Measurements from ENCODE around the gene CCL23. TPM values are rescaled to one million over a fixed set of nuclear protein-coding genes. Genes with fewer than 3 reads are reported as not detected.

Gene CCL23
- polyA plus RNA-seq, 3 donors, result 0.31 to 0.89 TPM; not detected in 1

DNA sequence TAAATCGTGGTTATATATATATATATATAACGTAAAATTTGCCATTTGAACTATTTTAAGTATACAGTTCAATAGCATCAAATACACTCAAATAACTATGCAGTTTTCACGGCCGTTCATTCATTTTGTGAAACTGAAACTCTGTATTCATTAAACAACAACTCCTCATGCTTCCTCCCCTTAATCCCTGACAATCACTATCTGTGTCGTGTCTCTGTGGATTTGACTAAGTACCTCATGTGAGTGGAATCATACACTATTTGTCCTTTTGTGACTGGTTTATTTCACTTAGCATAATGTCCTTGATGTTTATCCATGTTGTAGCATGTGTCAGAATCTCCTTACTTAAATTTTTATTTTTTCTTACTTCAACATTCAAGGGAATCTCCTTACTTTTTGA is 2.8 kb downstream of the CCL23 start:
- Mint-ChIP-seq H3K4me3 (no peak overlapping the region), H3K36me3 (peaks cover 8 to 20% of the 10 kb centered on the region in 2 donors), H3K27ac (peak overlapping the region in 1 of 7 donors; percentile 50), H3K27me3 (ENCODE audit: low read depth in 3 of 3) (no peaks in the 10 kb centered on the region), H3K4me1 (peaks cover 28% of the 10 kb centered on the region), H3K9me3 (peaks cover 7 to 27% (median 13%) of the 10 kb centered on the region in 7 donors)
- no peaks in the 10 kb centered on the region for H3K27me3 ChIP-seq (ENCODE audit: control insufficient read depth in 2 of 2, insufficient read depth in 2 of 2, low read length in 2 of 2)
- no peaks in the 10 kb centered on the region for H4K20me1 ChIP-seq (ENCODE audit: insufficient read depth, low read length)
- H3K4me3 ChIP-seq (replicated peaks in 1 of 3; ENCODE audit: low read depth in 2 of 3, low read length in 3 of 3), result no peak overlapping the region
- no peak overlapping the region for H3K4me2 ChIP-seq (replicated peaks; ENCODE audit: extremely low read depth, low read length, poor library complexity, severe bottlenecking)
- H3K9ac ChIP-seq (ENCODE audit: insufficient read depth, low read length, poor library complexity, severe bottlenecking), result no peak overlapping the region
- H3K79me2 ChIP-seq (ENCODE audit: insufficient read depth, low read length), result no peaks in the 10 kb centered on the region
- no peak for TF ChIP-seq CTCF (IDR thresholded peaks at IDR 0.05)
- peaks cover 20 to 23% of the 10 kb centered on the region in 2 donors for H3K4me1 ChIP-seq (ENCODE audit: control insufficient read depth in 1 of 2, insufficient read depth in 2 of 2, low read length in 2 of 2)
- no peak for DNase-seq
- H3K36me3 ChIP-seq (replicated peaks in 1 of 2; ENCODE audit: control insufficient read depth in 1 of 2, insufficient read depth in 2 of 2, low read length in 2 of 2), result no peaks in the 10 kb centered on the region
- intact Hi-C loops (cut with micrococcal nuclease), result loop anchor here in 1 of 2 donors (10.0 kb wide), 1 partner anchor 60 kb away; no protein-coding TSS in a partner anchor
- H3K27ac ChIP-seq (ENCODE audit: low read depth in 1 of 2, low read length in 2 of 2), result no peak overlapping the region
- peaks cover 0 to 14% of the 10 kb centered on the region in 2 donors for H3K9me3 ChIP-seq (replicated peaks in 1 of 2; ENCODE audit: control insufficient read depth in 1 of 2, insufficient read depth in 1 of 2, low read length in 2 of 2)
- H2AFZ ChIP-seq (ENCODE audit: insufficient read depth, low read depth, low read length, poor library complexity, severe bottlenecking), result no peak overlapping the region
- 90% methylated on average over 2 of the region's 5 CpGs for WGBS (ENCODE audit: insufficient coverage)

DNA sequence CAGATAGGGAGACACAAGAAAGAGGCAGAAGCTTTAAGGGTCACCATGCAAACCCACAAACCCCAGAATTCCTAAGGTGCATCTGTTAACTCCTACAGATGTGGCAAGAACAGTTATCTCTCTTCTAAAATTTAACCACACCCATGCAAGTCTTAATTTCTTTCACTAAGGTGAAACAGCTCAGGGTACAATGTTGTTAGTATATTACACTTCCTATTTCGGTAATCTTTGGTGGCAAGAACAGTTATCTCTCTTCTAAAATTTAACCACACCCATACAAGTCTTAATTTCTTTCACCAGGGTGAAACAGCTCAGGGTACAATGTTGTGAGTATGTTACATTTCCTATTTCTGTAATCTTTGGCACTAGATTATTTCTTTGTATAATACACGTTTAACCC is 6.6 kb downstream of the CCL23 start:
- no peak overlapping the region for H3K4me3 ChIP-seq (replicated peaks in 1 of 3; ENCODE audit: low read depth in 2 of 3, low read length in 3 of 3)
- intact Hi-C loops (cut with micrococcal nuclease), result loop anchor here in 1 of 2 donors (10.0 kb wide), 1 partner anchor 64 kb away; no protein-coding TSS in a partner anchor
- no peak for DNase-seq
- H3K36me3 Mint-ChIP-seq, result peaks cover 8 to 19% of the 10 kb centered on the region in 2 donors
- no peak overlapping the region for H3K4me2 ChIP-seq (replicated peaks; ENCODE audit: extremely low read depth, low read length, poor library complexity, severe bottlenecking)
- no peak overlapping the region for H3K9ac ChIP-seq (ENCODE audit: insufficient read depth, low read length, poor library complexity, severe bottlenecking)
- H3K79me2 ChIP-seq (ENCODE audit: insufficient read depth, low read length), result no peaks in the 10 kb centered on the region
- H3K9me3 Mint-ChIP-seq, result peaks cover 14 to 45% (median 24%) of the 10 kb centered on the region in 7 donors
- no CpG with 5 or more reads among the region's 2 CpGs for WGBS (ENCODE audit: insufficient coverage)
- no peak overlapping the region for H3K27ac Mint-ChIP-seq
- H3K27ac ChIP-seq (ENCODE audit: low read depth in 1 of 2, low read length in 2 of 2), result no peak overlapping the region
- H3K4me1 ChIP-seq (ENCODE audit: control insufficient read depth in 1 of 2, insufficient read depth in 2 of 2, low read length in 2 of 2), result no peaks in the 10 kb centered on the region
- no peaks in the 10 kb centered on the region for H3K36me3 ChIP-seq (replicated peaks in 1 of 2; ENCODE audit: control insufficient read depth in 1 of 2, insufficient read depth in 2 of 2, low read length in 2 of 2)
- H4K20me1 ChIP-seq (ENCODE audit: insufficient read depth, low read length), result no peaks in the 10 kb centered on the region
- H3K9me3 ChIP-seq (replicated peaks in 1 of 2; ENCODE audit: control insufficient read depth in 1 of 2, insufficient read depth in 1 of 2, low read length in 2 of 2), result peaks cover 0 to 36% of the 10 kb centered on the region in 2 donors
- no peak for TF ChIP-seq CTCF (IDR thresholded peaks at IDR 0.05)
- H3K4me1 Mint-ChIP-seq, result peaks cover 5% of the 10 kb centered on the region
- H3K27me3 Mint-ChIP-seq (ENCODE audit: low read depth in 3 of 3), result no peaks in the 10 kb centered on the region
- H3K4me3 Mint-ChIP-seq, result no peak overlapping the region
- no peak overlapping the region for H2AFZ ChIP-seq (ENCODE audit: insufficient read depth, low read depth, low read length, poor library complexity, severe bottlenecking)
- no peaks in the 10 kb centered on the region for H3K27me3 ChIP-seq (ENCODE audit: control insufficient read depth in 2 of 2, insufficient read depth in 2 of 2, low read length in 2 of 2)

Data from CD14-positive monocyte (primary cell).